ENCODE measurements around the gene LRRC15.

The LRRC15 gene

GRCh38 chr3:194330579-194330978 is 39.0 kb downstream of the LRRC15 start:
- DNase-seq, result no peak

GRCh38 chr3:194330160-194330559 is 39.4 kb downstream of the LRRC15 start:
- DNase-seq, result no peak

DNA sequence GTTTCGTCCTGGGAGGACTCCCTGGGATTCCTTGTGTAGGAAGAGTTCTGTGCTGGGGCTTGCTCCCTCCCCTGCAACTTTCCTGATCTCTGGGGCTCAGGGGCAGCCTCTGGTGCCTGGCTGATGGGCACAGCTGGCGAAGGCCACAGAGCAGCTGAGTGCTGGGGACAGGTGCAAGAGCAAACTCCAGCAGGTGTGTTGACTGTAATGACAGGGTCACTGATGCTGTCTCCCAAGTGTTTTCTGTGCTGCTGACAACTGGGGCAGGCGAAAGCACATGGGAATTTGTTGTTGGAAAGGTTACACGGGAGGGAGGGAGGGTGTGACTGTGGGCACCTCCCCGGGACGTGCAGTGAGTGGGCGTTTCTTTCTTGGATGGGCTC is 40.0 kb downstream of the LRRC15 start:
- DNase-seq, result no peak

GRCh38 chr3:194328942-194329582 is 40.5 kb downstream of the LRRC15 start:
- no peak for DNase-seq

DNA sequence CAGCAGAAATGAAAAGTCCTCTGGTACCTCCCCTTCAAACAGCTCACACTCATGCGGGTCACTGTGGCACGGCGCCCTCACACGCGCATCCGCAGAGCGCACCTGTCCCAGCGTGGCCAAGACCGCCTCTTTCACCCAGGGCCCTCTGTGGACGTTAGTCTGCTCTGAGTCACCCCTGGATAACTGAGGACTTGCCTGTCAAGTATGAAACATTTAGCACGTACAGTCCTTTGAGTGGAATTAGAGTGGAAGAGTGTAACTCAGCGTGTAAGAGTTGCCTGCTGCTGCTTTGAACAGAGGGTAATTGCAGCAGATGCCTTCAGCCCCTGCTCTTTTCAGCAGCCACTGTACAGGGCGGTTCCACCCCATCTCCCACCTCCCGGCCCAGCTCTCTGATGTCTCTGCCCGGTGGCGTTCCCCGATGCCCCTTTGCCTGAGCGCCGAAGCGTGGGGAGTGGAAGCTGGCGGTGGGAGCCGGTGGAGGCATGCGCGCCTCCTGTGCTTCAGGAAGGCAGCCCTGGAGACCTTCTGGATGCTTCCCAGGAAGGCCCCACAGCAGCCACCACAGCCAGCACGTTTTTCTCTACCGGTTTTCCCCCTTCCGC is 41.4 kb downstream of the LRRC15 start:
- DNase-seq, result no peak

DNA sequence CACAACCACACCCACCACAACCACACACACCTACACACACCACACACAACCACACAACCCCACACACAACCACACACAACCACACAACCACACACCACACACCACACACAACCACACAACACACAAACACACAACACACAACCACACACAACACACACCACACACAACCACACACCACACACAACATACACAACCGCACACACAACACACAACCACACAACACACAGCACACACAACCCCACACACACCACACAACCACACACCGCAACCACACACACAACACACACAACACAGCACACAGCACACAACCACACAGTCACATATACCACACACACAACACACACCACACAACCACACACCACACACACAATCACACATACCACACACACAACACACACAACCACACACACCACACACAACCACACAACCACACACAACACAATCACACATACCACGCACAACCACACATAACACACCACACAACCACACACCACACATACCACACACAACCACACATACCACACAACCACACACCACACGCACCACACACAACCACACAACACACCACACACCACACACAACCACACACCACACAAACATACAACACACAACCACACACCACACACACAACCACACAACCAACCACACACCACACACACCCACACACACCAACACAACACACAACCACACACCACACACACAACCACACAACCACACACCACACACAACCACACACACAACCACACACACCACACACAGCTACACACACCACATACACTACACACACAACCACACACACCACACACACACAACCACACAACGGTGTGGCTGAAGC is 42.1 kb downstream of the LRRC15 start:
- no peak for DNase-seq

GRCh38 chr3:194326968-194327217 is 42.6 kb downstream of the LRRC15 start:
- DNase-seq, result no peak

- DNase-seq, result no peak
Measured at GRCh38 chr3:194326192-194326967, 43.2 kb downstream of the LRRC15 start.

DNA sequence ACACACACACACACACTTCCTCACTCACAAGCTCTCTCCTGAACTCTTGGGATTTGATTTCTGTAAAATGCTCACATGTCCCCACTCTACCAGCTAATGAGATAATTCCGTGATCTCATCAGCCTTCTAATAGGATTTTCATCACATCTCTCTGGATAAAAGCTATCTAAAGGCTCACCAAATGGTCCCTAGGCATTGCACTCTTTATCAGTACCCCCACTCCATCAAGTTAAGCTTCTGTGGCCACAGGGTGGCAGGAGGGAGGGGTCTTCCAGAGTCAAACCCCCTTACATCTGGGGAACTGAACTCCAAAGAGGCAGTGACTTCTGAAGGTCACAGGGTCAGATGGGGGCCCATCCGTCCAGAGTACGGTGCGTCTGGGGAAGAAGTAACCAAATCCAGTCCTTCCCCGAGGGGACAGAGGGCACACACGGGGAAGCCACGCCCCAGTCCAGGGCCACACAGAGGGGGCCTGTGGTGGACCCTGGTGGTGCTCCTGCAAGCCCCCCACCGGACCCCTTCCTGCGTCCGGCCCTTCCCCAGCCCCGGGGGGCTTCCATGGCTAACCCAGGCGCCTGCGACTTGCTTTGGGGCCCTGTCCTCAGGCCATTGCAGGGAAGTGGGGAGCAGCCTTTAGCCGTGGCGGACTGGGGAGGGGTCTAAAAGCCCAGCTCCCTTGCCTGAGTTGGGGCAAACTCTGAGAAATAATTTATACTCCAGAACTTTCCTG is 44.0 kb downstream of the LRRC15 start:
- DNase-seq, result no peak

DNA sequence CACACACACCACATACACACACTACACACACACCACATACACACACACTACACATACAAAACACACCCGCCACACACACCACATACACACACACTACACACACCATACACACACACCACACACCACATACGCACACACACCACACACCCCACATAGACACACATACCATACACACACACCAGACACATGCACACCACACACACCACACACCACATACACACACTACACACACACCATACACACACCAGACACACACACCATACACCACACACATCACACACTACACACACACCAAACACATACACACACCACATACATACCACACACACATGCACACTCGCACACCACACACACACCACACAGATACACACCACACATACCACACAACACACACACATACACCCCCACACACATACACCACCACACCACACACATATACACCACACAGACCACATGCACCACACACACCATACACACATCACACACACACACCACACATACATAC is 44.7 kb downstream of the LRRC15 start:
- no peak for DNase-seq

GRCh38 chr3:194323785-194324735 is 45.5 kb downstream of the LRRC15 start:
- DNase-seq, result no peak

- DNase-seq, result no peak
Measured at GRCh38 chr3:194322678-194323211, 46.8 kb downstream of the LRRC15 start.

DNA sequence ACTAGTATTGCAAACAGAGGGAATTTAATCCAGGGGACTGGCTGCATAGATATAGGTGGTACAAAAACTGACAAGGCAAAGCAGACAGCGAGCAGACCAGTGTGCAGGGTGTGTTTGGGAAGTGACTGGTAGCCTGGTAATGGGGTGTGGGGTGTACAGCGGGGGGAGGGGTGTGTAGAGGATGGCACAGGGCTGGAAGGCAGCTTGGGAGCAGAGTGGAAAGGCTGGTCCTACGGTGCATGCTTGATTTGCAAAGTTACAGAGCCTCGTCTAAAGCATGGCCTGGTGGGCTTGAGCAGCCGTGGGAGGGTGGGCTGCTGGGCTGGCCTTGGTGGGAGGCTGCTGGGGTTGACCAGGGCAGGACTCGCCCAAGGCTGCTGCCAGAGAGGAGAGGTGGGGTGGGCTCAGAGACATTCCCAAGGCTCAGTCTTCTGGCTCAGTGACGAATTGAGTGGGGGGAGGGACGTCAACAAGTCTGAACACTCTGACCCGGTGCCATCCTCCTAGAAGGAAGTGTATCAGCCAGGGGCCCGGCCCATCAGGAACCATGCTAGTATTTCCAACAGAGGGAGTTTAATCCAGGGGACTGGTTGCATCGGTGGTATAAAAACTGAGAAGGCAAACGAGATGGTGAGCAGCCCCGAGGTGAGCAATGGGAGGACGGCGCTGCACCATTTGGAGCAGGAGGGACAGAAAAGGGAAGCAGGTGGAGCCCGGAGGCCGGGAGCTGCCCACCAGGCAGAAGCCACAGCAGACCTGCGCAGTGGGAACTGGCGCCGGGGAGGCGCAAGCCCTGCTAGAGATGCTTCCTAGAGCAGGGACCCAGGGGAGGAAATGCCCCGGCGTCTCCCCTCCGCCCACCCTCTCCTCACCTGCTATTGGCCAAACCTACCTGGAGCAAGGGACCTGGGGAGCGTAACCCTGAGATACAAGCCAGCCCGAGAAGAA is 47.6 kb downstream of the LRRC15 start:
- no peak for DNase-seq

DNA sequence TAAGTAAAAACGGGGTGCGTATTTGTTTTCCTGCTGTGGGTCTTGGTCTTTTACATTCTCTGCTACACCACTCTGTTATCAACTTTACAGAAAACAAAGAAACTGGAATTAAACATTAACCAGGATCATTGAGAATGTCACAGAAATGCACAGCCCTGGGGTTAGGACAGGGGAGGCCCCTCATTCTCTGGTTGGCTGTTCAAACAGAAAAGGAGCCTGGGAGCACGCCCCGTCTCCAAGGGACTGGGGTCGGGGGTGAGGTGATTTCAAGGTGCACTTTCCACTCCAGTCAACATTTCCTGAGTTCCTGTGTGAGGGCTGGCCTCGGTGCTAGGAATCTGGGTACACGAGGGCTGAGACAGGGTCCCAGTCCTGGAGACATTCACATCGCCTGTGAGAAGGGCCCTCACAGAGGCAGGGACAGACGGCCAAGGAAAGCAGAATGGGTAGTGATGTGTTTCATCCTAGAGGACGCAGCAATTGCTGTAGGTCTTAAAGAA is 48.7 kb downstream of the LRRC15 start:
- DNase-seq, result no peak

- no peak for DNase-seq
Measured at GRCh38 chr3:194320100-194320499, 49.4 kb downstream of the LRRC15 start.

DNA sequence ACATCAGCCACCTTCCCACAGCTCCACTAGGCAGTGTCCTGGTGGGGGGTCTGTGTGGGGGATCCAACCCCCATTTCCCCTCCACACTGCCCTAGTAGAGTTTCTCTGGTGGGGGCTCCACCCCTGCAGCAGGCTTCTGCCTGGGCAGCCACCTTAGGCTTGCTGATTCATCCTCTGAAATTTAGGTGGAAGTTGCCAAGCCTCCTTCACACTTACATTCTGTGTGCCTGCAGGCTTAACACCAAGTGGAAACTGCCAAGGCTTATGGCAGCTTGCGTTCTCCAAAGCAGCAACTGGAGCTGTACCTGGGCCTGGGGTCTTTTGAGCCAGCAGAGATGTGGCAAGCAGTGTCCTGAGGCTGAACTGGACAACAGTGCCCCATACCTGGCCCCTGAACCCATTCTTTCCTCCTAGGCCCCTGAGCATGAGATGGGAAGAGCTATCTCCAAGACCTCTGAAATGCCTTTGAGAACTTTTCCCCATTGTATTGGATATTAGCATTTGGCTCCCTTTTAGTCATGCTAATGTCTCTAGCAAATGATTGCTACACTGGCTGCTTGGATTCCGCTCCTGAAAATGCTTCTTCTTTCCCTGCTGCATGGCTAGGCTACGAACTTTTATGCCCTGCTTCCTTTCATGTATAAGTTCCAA is 50.9 kb downstream of the LRRC15 start:
- DNase-seq, result no peak

GRCh38 chr3:194316918-194317317 is 52.6 kb downstream of the LRRC15 start:
- DNase-seq, result no peak

DNA sequence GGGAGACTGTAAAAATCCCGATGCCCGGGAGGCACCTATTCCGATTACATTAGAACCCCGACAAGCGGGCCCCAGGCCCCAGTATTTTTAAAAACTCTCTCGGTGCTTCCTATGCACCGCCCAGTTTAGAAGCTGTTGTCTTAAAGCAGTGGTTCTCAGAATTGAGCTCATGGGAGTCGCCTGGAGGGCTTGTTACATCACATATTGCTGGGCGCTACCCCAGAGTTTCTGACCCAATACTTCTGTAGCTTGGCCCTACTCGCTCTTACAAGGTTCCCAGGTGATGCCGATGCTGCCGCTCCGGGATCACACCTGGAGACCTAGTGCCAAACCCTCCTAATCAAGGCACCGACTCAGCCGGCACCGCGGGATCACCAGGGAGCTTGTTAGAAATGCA is 53.6 kb downstream of the LRRC15 start:
- no peak for DNase-seq
